Stimulated activated CD8-positive, alpha-beta memory T cell treated with anti-CD3 and anti-CD28 coated beads, Interleukin-7, amount 100 ng/mL, for 4 hours (primary cell): Measurements from ENCODE around the gene FOXP4.

Source experiments
- DNase-seq, 2 donors: peaks; one replicate each; pipeline ENCODE4 v3.0.0-alpha.2; 2020; ENCODE audit warnings: low read depth in 2 of 2

The FOXP4 gene

GRCh38 chr6:41644297-41644879 lies 98.2 kb downstream of the FOXP4 start:
- no peak for DNase-seq

DNA sequence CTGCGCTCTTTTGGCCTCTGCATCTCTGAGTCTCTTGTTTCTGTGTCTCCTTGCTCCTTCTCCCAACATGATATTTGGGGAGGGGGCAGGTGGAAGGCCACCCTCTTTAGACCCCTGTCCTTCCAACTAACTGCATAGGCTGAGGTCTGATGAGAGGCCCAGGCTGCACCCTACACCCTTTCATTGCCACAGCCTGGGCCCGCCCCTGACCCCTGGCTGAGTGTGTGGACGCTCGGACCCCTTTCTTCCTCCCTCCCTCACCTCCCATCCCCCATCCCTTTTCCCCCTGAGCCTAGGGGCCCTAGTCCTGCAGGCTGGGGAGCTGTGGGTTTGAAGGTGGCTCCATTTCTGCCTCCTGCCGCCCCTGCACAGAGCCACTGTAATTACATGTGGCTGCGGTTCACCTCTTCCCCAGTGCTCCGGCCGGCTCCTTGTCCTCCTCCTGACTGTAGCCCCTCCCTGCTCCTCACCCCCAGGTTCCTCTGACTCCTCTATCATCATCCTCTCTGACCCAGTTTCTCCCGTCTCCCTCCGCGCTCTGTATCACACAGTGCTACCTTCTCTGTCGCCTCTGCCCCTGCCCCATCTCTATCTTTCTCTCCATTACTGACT lies 98.9 kb downstream of the FOXP4 start:
- DNase-seq, result no peak

- DNase-seq, result no peak
Measured at GRCh38 chr6:41646026-41646795, 100.0 kb downstream of the FOXP4 start.

GRCh38 chr6:41647061-41647511 lies 100.9 kb downstream of the FOXP4 start:
- DNase-seq, result no peak

GRCh38 chr6:41648070-41648585 lies 101.9 kb downstream of the FOXP4 start:
- DNase-seq, result no peak

DNA sequence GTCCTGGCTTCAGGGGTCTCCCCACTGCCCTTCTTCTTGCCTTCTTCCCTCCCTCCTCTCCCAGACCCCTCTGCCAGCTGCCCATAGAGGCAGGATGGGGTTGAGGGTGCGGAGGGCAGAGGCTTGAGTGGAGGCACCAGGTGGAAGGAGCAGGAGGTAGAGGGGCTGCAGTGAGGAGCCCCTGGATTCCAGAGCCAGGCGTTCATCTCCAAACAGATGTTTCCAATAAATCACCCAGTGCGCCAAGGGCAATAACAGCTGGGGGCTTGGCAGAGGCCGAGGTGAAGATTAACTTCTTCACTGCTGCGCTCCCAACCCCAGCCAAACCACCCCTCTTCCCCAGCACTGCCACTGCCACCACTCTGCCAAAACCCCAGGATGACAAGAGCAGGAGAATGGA lies 102.7 kb downstream of the FOXP4 start:
- DNase-seq, result no peak

DNA sequence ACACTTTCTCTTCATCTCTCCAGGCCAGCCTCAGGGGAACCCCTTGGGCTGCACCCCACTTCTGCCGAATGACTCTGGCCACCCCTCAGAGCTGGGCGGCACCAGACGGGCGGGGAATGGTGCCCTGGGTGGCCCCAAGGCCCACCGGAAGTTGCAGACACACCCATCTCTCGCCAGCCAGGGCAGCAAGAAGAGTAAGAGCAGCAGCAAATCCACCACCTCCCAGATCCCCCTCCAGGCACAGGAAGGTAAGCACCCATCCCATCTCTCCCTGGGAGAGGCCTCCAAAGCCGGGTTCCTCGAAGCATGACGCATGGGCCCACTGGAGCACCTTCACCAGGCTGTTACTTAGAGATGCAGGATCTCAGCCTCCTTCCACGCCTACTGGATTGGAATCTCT lies 103.4 kb downstream of the FOXP4 start:
- DNase-seq, result no peak

DNA sequence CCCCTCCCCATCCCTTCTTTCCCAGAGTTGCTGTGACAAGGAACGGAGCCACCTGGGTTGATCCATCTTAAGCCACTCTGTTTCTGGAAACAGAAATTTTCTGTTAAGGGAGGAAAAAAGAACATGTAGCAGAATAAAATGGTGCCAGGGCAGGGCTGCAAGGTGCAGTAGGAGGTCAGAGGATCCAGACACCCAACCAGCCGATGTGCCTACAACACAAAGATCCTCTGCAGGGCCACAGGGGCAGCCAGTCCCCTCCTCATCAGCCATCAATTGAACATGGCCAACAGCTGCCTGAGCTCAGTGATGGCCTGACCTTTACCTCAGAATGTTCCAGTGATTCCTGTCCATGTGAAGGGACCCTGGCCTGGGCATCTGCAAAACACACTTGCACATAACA lies 103.9 kb downstream of the FOXP4 start:
- no peak for DNase-seq

- DNase-seq, result no peak
Measured at GRCh38 chr6:41651246-41651961, 105.2 kb downstream of the FOXP4 start.
